CD4-positive, alpha-beta T cell treated with Interleukin-1 beta for 1 hour (primary cell): ENCODE results near the gene PTPN4.

Source experiments
- DNase-seq, 2 donors: peaks; one replicate each; pipeline ENCODE4 v3.0.0-alpha.2; 2020 to 2022

The PTPN4 gene

DNA sequence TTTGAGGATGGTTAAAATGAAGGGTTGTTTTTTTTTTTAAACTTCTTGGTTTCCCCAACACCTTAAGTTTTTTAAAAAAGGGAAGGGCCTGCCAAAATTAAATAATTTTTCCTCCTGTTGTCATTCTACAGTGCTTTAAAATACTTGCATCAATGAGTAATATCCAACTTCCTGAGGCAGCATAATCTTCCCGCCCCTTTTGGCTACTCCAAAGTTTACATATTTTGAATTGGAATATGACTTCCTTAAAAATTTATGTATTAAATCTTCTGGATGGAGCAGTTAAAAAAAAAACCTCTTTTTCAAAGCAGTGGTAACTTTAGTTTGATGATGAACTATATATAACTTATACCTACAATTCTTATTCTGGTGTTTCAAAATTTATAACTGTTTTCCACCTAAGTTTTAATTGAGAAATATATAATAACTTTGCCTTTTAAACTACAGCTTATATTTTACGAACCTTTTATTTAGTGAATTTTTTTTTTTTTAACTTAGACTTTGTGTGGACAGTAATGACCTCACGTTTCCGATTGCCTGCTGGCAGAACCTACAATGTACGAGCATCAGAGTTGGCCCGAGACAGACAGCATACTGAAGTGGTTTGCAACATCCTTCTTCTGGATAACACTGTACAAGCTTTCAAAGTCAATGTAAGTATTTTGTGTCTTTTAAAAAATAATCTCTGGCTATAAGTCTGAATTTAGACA, 49.8 kb downstream of the PTPN4 start:
- DNase-seq: no peak

DNA sequence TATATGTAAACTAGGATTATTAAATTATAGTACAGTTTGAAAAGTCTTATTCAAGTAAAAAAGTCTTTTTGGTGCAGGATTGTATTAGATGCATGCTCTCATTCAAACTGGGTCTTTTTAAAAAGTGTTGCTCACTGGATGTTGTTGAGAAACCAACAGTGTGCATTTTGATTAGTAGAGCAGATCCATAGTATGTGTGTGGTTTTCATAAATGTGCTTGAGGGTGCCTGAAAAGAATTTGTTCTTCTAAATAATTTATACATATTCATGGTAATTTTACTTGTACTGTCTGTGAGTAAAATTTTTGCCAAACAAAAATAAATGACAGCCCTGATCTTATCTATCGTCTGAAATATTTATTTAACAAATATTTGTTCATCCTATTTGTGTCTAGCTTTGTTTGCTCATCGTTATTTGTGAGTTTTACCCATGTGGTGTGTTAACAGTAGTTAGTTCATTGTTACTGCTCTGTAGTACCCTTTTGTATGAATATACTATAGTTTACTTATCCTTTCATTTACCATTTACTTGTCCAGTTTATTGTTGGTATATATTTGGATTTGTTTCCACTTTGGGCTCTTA, 50.4 kb downstream of the PTPN4 start:
- no peak for DNase-seq

GRCh38 chr2:119814216-119814615, 54.5 kb downstream of the PTPN4 start:
- no peak for DNase-seq

DNA sequence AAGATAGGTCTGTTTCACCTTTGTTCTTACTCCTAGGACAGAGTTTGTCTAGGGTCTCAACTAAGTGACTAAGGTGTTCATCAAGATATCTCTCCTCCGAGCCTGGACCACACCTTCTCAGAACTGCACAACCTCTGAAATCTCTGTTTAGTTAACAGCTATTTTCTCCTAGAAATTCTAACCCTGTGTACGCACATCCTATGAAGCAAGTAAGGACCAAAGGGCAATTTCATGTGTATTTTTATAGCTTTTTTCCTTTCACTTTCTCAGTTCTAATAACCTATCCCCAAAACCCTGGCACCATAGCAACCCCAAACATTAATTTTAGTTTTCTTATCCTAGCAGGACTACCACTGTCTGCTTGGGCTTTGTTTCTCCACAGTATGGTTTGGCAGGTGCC, 59.1 kb downstream of the PTPN4 start:
- no peak for DNase-seq

DNA sequence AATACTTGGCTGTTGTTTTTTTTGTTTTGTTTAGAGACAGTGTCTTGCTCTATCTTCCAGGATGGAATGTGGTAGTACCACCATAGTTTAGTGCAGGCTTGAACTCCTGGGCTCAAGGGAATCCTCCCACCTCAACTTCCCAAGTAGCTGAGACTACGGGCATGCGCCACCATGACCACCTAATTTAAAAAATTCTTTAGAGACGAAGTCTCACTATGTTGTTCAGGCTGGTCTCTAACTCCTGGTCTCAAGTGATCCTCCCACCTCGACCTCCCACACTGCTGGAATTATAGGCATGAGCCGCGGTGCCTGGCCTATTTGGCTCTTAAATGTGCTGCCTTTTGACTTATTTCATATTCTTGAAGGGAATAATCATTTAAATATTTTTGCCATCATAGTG, 60.1 kb downstream of the PTPN4 start:
- no peak for DNase-seq

DNA sequence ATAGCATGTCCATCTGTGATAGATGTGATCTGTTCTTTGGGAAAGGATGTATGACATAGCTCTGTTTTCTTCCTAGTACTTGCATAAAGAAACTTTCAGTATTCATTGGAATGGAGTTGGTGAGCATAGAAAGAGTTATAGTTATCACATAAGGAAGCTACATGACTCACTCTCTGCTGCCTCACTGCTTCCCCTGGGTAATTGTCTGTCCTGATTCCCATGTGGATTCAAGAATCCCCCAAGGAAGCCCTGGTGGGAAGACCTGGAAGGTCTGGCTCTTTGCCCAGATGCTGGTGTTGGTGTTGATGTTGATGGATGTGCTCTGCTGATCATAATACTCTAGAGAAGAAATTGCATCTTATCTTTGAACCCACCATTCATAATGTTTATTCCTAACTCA, 60.6 kb downstream of the PTPN4 start:
- DNase-seq: no peak

DNA sequence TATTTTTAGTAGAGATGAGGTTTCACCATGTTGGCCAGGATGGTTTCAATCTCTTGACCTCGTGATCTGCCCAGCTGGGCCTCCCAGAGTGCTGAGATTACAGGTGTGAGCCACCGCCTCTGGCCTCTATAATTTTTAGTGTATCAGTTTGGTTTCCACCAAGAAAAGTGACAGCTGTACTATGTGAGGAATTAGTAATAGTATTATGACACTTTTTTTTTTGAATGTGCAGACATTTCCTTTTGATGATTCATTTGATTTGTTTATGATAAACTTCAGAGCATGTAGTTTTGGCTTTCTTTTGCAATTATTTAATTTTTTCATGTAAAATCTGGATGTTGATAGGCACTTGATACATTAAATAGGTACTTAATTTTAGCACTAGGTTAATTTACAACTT, 61.5 kb downstream of the PTPN4 start:
- DNase-seq: no peak

DNA sequence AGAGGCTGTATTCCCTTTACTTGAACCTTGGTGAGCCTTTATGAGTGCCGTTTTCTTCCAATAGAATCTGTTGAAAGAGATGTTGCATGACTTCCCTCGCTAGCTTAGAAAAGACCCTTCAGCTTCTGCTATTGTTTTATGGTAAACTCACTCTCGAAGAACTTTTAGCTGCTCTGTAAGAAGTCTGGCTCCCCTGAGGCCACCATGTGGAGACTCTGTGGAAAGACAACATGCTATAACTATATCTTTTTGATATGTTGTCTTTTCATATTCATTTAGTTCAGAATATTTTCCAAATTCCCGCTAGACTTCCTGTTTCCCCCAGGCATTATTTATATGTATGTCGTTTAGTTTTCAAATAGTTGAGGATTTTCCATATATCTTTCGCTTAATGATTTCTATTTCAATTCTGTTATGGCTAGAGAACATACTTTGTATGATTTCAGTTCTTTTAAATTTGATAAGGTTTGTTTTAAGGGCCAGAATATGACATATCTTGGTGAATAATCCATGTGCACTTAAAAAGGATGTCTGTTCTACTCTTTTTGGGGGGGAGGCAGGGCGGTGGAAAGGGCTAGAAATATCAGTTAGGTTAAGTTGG, 64.1 kb downstream of the PTPN4 start:
- peak; percentile 15 to 50 for DNase-seq

GRCh38 chr2:119826370-119826961, 66.7 kb downstream of the PTPN4 start:
- peak; percentile 42 to 60 for DNase-seq

- DNase-seq: no peak
These were observed 68.3 kb downstream of the PTPN4 start for GRCh38 chr2:119827866-119828507.

DNA sequence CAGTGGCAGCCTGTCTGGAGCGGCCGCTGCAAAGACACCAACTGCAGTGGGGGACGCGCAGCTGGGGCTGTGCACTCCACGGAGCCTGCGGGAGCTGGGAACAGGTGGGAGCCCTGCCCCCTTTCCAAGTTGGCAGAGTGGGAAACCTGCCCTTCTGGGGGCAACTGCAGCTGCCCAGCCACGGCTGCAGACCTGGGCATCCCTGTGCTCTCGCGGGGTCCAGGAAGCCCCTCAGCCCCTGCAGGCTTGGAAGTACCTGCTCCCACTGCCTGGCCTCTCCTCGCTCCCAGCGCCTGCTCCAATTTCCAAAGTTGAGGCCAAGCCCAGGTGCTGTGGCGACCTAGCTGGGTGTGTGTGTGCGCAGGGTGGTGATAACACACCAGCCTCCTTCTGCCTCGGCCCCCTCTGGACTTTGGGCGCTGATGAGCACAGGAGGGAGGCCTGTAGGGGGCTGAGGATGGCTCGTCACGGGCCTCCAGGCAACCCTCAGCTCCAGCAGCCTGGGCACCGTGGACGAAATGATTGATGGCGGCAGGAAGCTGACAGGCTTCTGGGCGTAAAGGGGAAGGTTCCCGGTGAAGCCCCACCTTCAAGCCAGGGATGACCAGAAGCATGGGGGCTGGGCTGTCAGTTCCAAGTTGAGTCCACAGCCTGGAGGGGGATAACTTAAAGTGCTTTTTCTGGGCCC, 76.9 kb downstream of the PTPN4 start:
- DNase-seq: no peak

GRCh38 chr2:119837350-119837749, 77.6 kb downstream of the PTPN4 start:
- DNase-seq: no peak

DNA sequence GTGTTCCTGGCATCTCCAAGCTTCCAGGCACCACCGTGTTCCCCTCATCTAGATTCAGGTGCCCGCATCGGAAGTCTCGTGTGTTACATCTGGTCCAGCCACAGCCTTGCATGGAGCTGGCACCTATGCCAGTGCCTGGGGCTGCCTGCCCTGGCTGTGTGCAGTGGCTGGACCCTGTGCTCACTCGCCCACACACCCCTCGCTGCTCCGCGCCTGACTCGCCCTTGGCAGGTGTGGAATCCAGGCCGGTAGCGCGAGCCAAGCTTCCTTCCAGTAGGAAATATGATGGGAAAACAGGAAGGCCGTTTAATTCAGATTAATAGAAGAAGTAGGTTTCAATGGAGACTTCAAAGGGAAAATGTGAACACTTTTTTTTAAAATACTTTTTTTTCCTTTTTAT, 78.0 kb downstream of the PTPN4 start:
- DNase-seq: no peak

- no peak for DNase-seq
These were observed 78.5 kb downstream of the PTPN4 start for GRCh38 chr2:119838179-119838578.

DNA sequence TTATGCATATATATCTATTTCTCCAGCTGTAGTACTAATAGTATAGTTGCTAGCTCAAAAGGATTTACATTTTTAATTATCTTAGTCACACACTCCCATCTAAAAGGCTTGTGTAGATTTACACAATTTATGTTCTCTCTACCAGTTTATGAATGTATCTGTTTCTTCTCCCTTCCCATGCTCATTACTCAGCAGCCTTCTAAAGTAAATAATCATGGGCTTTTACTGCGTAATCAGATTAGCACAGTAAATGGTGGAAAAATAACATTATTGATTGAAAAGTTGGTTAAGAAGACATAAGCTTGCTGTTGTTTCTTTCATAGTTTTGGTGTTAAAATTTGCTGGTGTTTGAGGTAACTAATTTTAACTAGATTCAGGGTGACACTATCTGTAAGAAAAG, 81.8 kb downstream of the PTPN4 start:
- no peak for DNase-seq

GRCh38 chr2:119846021-119846420, 86.3 kb downstream of the PTPN4 start:
- no peak for DNase-seq

DNA sequence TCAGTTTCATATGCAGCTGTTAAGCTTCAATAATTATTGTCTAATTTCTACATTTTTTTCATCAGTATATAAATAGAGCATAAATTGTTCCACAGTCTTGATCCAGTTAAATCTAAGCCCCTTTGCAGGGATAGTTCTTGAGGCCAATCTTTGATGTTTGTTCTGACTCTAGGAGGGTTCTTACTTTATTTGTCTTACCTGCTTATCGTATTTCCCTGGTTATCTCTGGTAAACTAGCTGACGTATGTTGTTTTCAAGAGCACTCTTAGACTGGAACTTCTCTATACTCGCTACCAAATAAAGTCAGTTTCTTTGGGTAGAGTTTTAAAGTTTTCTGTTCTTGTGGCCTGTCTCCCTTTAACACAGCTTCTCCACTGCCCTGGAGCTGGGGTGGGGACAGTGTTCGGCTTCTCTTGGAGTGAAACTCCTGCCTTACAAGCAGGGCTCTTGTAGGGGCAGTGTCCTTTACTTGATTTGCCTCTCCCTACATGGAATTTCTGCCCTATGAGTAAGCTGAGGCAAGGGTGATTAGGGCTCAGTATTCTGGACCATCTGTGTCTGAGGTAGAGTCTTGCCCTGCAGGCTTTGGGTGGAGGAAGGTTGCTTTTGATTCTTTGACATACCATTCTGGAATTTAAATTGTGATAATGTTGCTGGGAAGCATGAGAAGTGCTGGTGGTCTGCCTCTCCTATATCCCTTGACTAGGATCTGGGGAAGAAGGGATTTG, 90.3 kb downstream of the PTPN4 start:
- DNase-seq: no peak

DNA sequence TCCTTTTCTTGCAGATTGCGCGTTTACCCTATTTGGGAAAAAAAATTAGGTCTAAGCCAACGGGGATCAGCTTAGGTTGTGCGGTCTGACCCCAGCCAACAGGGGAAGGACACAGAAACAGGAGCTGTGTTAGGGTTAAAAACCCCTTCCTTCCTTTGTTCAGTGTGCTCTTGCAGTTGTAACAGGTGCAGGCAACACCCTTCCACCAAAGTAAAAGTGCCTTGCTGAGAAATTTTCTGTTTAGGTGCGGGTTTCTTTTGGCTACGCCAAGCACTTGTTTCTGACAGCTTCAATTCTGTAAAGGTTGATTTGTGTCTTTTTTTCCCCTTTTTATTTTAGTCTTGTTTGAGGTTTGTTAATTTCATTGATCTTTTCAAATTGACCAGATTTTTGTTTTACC, 92.5 kb downstream of the PTPN4 start:
- DNase-seq: no peak

- DNase-seq: no peak
These were observed 94.2 kb downstream of the PTPN4 start for GRCh38 chr2:119853777-119854399.

DNA sequence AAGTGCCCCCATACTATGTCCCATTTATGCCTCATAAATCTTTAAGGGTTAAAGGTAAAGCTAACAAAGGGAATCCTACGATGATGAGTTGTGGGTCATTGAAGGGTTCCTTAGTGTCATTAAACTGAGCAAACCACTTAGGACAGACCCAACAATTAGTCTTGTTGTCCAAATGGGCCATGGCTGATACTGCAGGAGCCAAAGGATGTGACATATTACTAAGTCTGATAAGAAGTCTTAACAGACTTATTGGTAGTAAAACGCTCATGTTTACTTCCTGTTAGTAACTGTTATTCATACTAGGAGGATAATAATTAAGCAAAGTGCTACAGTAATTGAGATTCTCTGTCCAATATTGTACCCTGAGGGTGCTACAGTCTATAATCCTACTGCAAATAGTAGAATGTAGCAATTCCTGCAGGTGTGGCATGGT, 96.8 kb downstream of the PTPN4 start:
- no peak for DNase-seq

- no peak for DNase-seq
These were observed 98.0 kb downstream of the PTPN4 start for GRCh38 chr2:119857742-119858141.

DNA sequence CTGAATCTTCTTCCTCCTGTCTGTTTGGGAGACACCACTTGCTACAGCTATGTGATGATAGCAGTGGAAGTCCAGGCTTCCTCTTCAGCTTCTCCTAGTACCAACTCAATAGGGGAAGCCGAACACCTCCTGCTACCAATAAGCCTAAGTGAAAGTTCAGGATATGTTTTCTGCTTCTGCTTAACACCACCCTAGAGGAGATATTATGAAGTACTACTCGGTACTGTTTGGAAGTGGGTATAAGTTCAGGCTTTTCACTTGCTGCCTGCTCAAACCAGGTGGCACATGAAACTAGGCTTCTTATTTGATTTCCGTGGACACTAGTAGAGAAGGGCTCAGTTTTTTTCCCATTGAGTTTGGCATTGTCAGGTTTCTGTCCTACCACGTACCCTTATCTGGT, 99.8 kb downstream of the PTPN4 start:
- DNase-seq: no peak
